CD14-positive monocyte (primary cell): ENCODE measurements around the gene HEMK1. TPM values are rescaled to one million over a fixed set of nuclear protein-coding genes. Genes with fewer than 3 reads are reported as not detected.
A peak's percentile ranks its signal among the peaks of the same experiment; 100 is the strongest.

Source experiments
- DNase-seq, 3 donors: peaks; one replicate each; pipeline ENCODE4 v3.0.0-alpha.2; 2011 to 2022
- H2AFZ ChIP-seq: 2 replicates; pipeline ENCODE4 v1.6.0; 2012; ENCODE audit warnings: mild to moderate bottlenecking, low read depth, low read length, inconsistent platforms; ENCODE audit not compliant: insufficient read depth, poor library complexity, severe bottlenecking
- H3K27ac ChIP-seq, 2 donors: 1 replicate in 1 of 2; 2 replicates in 1 of 2; pipeline ENCODE4 v1.5.1; 2012 to 2013; ENCODE audit warnings: low read length in 2 of 2, control low read depth in 1 of 2, inconsistent platforms in 1 of 2, low read depth in 1 of 2, mild to moderate bottlenecking in 1 of 2
- H3K27me3 ChIP-seq, 2 donors: one replicate each; pipeline versions ENCODE4 v1.6.0 to v1.6.1; 2011 to 2013; ENCODE audit warnings: low read length in 2 of 2; ENCODE audit not compliant: control insufficient read depth in 2 of 2, insufficient read depth in 2 of 2
- H3K36me3 ChIP-seq, 2 donors: replicated peaks in 1 of 2; 1 replicate in 1 of 2; 2 replicates in 1 of 2; pipeline versions ENCODE4 v1.5.1 to v1.6.1; 2012 to 2013; ENCODE audit warnings: low read length in 2 of 2, control low read depth in 1 of 2, inconsistent platforms in 1 of 2, mild to moderate bottlenecking in 1 of 2; ENCODE audit not compliant: insufficient read depth in 2 of 2, control insufficient read depth in 1 of 2
- H3K4me1 ChIP-seq, 2 donors: 1 replicate in 1 of 2; 2 replicates in 1 of 2; pipeline versions ENCODE4 v1.5.1 to v1.6.1; 2012 to 2013; ENCODE audit warnings: low read length in 2 of 2, control low read depth in 1 of 2, inconsistent platforms in 1 of 2, mild to moderate bottlenecking in 1 of 2, moderate library complexity in 1 of 2; ENCODE audit not compliant: insufficient read depth in 2 of 2, control insufficient read depth in 1 of 2
- H3K4me2 ChIP-seq: replicated peaks from 2 replicates; pipeline ENCODE3; 2012; ENCODE audit warnings: low read length, moderate library complexity, mild to moderate bottlenecking; ENCODE audit not compliant: poor library complexity, severe bottlenecking; ENCODE audit errors: extremely low read depth
- H3K4me3 ChIP-seq, 3 experiments: fragments of 200-600 bp in 1 of 3; sonication (generic) in 1 of 3; replicated peaks in 1 of 3; 1 replicate in 2 of 3; 2 replicates in 1 of 3; pipeline ENCODE4 v1.5.1; 2011 to 2013; ENCODE audit warnings: low read length in 3 of 3, mild to moderate bottlenecking in 3 of 3, control low read depth in 2 of 3, low read depth in 2 of 3, inconsistent platforms in 1 of 3, moderate library complexity in 1 of 3
- H3K79me2 ChIP-seq: 2 replicates; pipeline ENCODE4 v1.6.0; 2012; ENCODE audit warnings: mild to moderate bottlenecking, control low read depth, inconsistent platforms, low read length, moderate library complexity; ENCODE audit not compliant: insufficient read depth
- H3K9ac ChIP-seq: 2 replicates; pipeline ENCODE4 v1.6.0; 2017; ENCODE audit warnings: low read length, mild to moderate bottlenecking; ENCODE audit not compliant: insufficient read depth, poor library complexity, severe bottlenecking
- H3K9me3 ChIP-seq, 2 donors: replicated peaks in 1 of 2; 1 replicate in 1 of 2; 2 replicates in 1 of 2; pipeline versions ENCODE4 v1.5.1 to v1.6.1; 2012 to 2013; ENCODE audit warnings: low read length in 2 of 2, control low read depth in 1 of 2; ENCODE audit not compliant: control insufficient read depth in 1 of 2, insufficient read depth in 1 of 2
- H4K20me1 ChIP-seq: 2 replicates; pipeline ENCODE4 v1.6.0; 2012; ENCODE audit warnings: mild to moderate bottlenecking, low read length, control low read depth, moderate library complexity; ENCODE audit not compliant: insufficient read depth
- H3K27ac Mint-ChIP-seq, 7 donors: one replicate each; pipeline ENCODE4 v1.8.0; 2020; ENCODE audit warnings: mild to moderate bottlenecking in 7 of 7, mixed read lengths in 7 of 7, moderate library complexity in 6 of 7, inconsistent platforms in 2 of 7
- H3K27me3 Mint-ChIP-seq, 3 donors: one replicate each; pipeline ENCODE4 v1.8.0; 2021 to 2022; ENCODE audit warnings: low read depth in 3 of 3, mild to moderate bottlenecking in 3 of 3, mixed read lengths in 3 of 3, moderate library complexity in 3 of 3, inconsistent platforms in 1 of 3
- H3K36me3 Mint-ChIP-seq, 2 donors: one replicate each; pipeline ENCODE4 v1.8.0; 2020; ENCODE audit warnings: mixed read lengths in 2 of 2, inconsistent platforms in 1 of 2, mild to moderate bottlenecking in 1 of 2
- H3K4me1 Mint-ChIP-seq: one replicate; pipeline ENCODE4 v1.8.0; 2020; ENCODE audit warnings: mild to moderate bottlenecking, mixed read lengths
- H3K4me3 Mint-ChIP-seq, 2 donors: one replicate each; pipeline ENCODE4 v1.8.0; 2020; ENCODE audit warnings: mild to moderate bottlenecking in 2 of 2, mixed read lengths in 2 of 2, moderate library complexity in 1 of 2
- H3K9me3 Mint-ChIP-seq, 7 donors: one replicate each; pipeline ENCODE4 v1.8.0; 2020 to 2022; ENCODE audit warnings: mixed read lengths in 7 of 7, mild to moderate bottlenecking in 6 of 7, moderate library complexity in 6 of 7, inconsistent platforms in 2 of 7
- WGBS: methylation state at CpG from one replicate; pipeline ENCODE4 v1.1.5; 2013; ENCODE audit warnings: missing lambda C conversion rate; ENCODE audit not compliant: insufficient coverage; 5-methylcytosine and 5-hydroxymethylcytosine counted together
- intact Hi-C, 2 donors: fragments of 100-400 bp; cut with micrococcal nuclease; formaldehyde crosslinking; loops; one replicate each; pipeline versions ENCODE4 v1.15.0 to v1.15.1; 2023
- polyA plus RNA-seq, 3 donors: library from polyadenylated mRNA; depleted of rRNA in 1 of 3; unstranded in 2 of 3; stranded (reverse) in 1 of 3; fragments of 300-500 nt in 2 of 3; fragments of >200 nt in 1 of 3; fragmentation: Illumina TruSeq in 2 of 3; gene quantifications; 1 replicate in 2 of 3; 2 replicates in 1 of 3; pipeline ENCODE4 v1.2.3, GENCODE V29; 2012 to 2021
- TF ChIP-seq, protein P1 (sequence below): fragments of 200-600 bp; IDR thresholded peaks from one replicate; pipeline ENCODE4 v1.8.0; 2022; ENCODE audit warnings: antibody characterized with exemption, mild to moderate bottlenecking

Gene HEMK1
- polyA plus RNA-seq, 3 donors, result 10.1 to 14.0 (median 12.1) TPM

DNA sequence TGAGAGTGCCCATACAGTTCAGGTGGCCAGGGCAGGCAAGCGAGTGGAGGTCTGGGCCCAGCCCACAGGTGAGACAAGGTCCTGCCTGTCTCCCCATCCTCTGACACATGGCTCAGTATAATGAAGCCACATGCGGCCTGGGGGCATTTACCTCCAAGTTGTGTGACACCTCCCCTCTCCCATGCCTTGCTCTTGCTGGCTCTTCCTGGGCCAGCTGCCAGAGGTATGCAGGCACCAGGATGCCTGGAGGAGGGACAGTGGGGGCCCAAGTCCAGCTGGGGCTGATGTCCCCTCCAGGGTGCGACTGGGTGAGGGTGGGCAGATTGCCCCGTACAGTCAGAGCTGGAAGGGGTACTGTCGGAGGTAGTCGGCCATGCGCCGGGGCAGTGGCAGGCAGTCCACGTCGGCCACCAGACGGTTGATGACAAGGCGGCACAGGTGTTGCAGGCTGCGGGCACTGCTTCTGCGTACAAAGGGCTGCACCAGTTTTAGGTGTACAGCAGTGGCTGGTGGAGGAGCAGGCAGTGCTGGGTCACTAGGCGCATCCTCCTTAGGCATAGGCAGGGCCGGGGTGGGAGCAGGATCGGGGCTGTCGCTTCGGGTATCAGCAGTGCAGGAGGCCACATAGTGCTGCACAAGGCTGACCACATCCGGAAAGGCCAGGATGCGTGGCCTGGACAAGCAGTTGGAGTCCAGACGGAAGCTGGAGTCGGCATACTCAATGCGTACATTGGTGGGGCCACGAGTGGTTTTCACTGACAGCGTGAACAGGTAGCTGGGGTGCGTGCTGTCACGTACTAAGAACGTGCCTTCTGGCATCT lies 38.2 kb downstream of the HEMK1 start:
- Histone ChIP-seq H3K4me2 (no peak overlapping the region), H3K9ac (no peak overlapping the region), H3K4me1 (peaks cover 85 to 97% of the 10 kb centered on the region in 2 donors), H3K9me3 (no peaks in the 10 kb centered on the region), H3K27ac (peak overlapping the region in 1 of 2 donors; percentile 17), H3K79me2 (peaks cover 87% of the 10 kb centered on the region), H3K4me3 (no peak overlapping the region), H3K36me3 (peaks cover 29 to 40% of the 10 kb centered on the region in 2 donors), H2AFZ (no peak overlapping the region), H3K27me3 (no peaks in the 10 kb centered on the region), H4K20me1 (peaks cover 62% of the 10 kb centered on the region)
- intact Hi-C loops, result loop anchor here in 1 of 2 donors (2.0 kb wide), 1 partner anchor 15 kb away; no protein-coding TSS in a partner anchor
- WGBS, result 87% methylated on average over 29 of the region's 29 CpGs
- DNase-seq, result no peak
- Mint-ChIP-seq H3K36me3 (peaks cover 59 to 66% of the 10 kb centered on the region in 2 donors), H3K4me3 (no peak overlapping the region), H3K9me3 (no peaks in the 10 kb centered on the region), H3K4me1 (peaks cover 92% of the 10 kb centered on the region), H3K27ac (peak overlapping the region in 3 of 7 donors; percentile 35 to 60 (median 40)), H3K27me3 (peaks cover 0 to 3% (median 0%) of the 10 kb centered on the region in 3 donors)
- TF ChIP-seq, protein P1, sequence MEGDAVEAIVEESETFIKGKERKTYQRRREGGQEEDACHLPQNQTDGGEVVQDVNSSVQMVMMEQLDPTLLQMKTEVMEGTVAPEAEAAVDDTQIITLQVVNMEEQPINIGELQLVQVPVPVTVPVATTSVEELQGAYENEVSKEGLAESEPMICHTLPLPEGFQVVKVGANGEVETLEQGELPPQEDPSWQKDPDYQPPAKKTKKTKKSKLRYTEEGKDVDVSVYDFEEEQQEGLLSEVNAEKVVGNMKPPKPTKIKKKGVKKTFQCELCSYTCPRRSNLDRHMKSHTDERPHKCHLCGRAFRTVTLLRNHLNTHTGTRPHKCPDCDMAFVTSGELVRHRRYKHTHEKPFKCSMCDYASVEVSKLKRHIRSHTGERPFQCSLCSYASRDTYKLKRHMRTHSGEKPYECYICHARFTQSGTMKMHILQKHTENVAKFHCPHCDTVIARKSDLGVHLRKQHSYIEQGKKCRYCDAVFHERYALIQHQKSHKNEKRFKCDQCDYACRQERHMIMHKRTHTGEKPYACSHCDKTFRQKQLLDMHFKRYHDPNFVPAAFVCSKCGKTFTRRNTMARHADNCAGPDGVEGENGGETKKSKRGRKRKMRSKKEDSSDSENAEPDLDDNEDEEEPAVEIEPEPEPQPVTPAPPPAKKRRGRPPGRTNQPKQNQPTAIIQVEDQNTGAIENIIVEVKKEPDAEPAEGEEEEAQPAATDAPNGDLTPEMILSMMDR, result no peak

DNA sequence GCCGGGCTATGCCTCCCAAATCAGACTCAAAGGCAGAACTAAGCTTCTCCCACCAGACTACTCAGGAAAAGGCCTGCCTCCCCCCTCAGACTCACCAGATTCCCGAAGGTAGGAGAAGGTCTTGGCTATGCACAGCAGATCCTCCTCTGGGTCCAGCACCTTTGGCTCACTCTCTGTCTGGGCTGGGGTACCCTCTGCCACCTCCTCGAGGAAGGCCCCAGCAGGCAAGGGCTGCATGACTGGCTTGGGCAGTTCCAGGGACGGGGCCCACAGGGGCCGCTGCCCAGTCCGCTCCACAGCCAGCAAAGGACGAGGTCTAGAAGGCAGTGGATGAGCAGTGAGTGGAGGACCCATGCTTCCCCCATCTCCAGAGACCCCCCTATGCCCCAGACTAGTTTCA lies 39.0 kb downstream of the HEMK1 start:
- Histone ChIP-seq H3K4me3 (peak overlapping the region in 1 of 3 experiments; percentile 93), H3K27me3 (no peaks in the 10 kb centered on the region), H3K9ac (no peak overlapping the region), H3K27ac (peak overlapping the region in 1 of 2 donors; percentile 28), H3K4me1 (peaks cover 85 to 97% of the 10 kb centered on the region in 2 donors), H4K20me1 (peaks cover 62% of the 10 kb centered on the region), H3K36me3 (peaks cover 29 to 40% of the 10 kb centered on the region in 2 donors), H3K4me2 (peak overlapping the region; percentile 96), H3K9me3 (no peaks in the 10 kb centered on the region), H2AFZ (no peak overlapping the region), H3K79me2 (peaks cover 81% of the 10 kb centered on the region)
- Mint-ChIP-seq H3K27me3 (peaks cover 0 to 5% (median 0%) of the 10 kb centered on the region in 3 donors), H3K4me3 (no peak overlapping the region), H3K9me3 (no peaks in the 10 kb centered on the region), H3K36me3 (peaks cover 51 to 58% of the 10 kb centered on the region in 2 donors), H3K4me1 (peaks cover 92% of the 10 kb centered on the region), H3K27ac (peak overlapping the region in 4 of 7 donors; percentile 25 to 60 (median 54))
- 78% methylated on average over 2 of the region's 7 CpGs for WGBS
- TF ChIP-seq, protein P1, result no peak
- intact Hi-C loops, result loop anchor here in 1 of 2 donors (2.0 kb wide), 1 partner anchor 15 kb away; no protein-coding TSS in a partner anchor
- no peak for DNase-seq
